WI38 (cell line): ENCODE results near the gene CNNM2.

ENCODE experiments used
- H3K4me3 ChIP-seq: 2 replicates; pipeline ENCODE4 v1.5.1; 2011; ENCODE audit warnings: low read depth, mild to moderate bottlenecking, control low read depth, low read length
- CTCF ChIP-seq: IDR thresholded peaks from 2 replicates; pipeline ENCODE4 v1.5.1; 2012; ENCODE audit warnings: low read depth, mild to moderate bottlenecking, control low read depth, low read length

CNNM2 gene

GRCh38 chr10:103007017-103007416 lies 88.9 kb downstream of the CNNM2 start:
- H3K4me3 ChIP-seq = no peak overlapping the region
- TF ChIP-seq CTCF = no peak

GRCh38 chr10:103013416-103013815 lies 95.3 kb downstream of the CNNM2 start:
- no peak for TF ChIP-seq CTCF
- no peak overlapping the region for H3K4me3 ChIP-seq

- TF ChIP-seq CTCF = no peak
- H3K4me3 ChIP-seq = no peak overlapping the region
Measured at GRCh38 chr10:103019425-103019824, 101.3 kb downstream of the CNNM2 start.

GRCh38 chr10:103021150-103021899 lies 103.2 kb downstream of the CNNM2 start:
- no peak overlapping the region for H3K4me3 ChIP-seq
- TF ChIP-seq CTCF = no peak

- TF ChIP-seq CTCF = no peak
- H3K4me3 ChIP-seq = no peak overlapping the region
Measured at GRCh38 chr10:103021900-103022293, 103.8 kb downstream of the CNNM2 start.

GRCh38 chr10:103025696-103026095 lies 107.6 kb downstream of the CNNM2 start:
- no peak for TF ChIP-seq CTCF
- no peak overlapping the region for H3K4me3 ChIP-seq

- no peak for TF ChIP-seq CTCF
- no peak overlapping the region for H3K4me3 ChIP-seq
Measured at GRCh38 chr10:103038570-103038969, 120.5 kb downstream of the CNNM2 start.
